Heart right ventricle (tissue), 16 donors: Measurements from ENCODE around the gene CMC2. TPM values are rescaled to one million over a fixed set of nuclear protein-coding genes. Genes with fewer than 3 reads are reported as not detected.

Experiments
- ATAC-seq, 8 donors: fragments of 200-7000 bp; cut with Tn5 transposase; one replicate each; pipeline ENCODE4 v1.9.1; 2020; ENCODE audit warnings: mild to moderate bottlenecking in 8 of 8, moderate library complexity in 8 of 8, moderate number of reproducible peaks in 1 of 8
- DNase-seq, 2 donors: peaks; one replicate each; pipeline ENCODE4 v3.0.0-alpha.2; 2020
- H3K27ac ChIP-seq, 10 donors: fragments of 200-600 bp; sonication (generic) in 2 of 10; one replicate each; pipeline versions ENCODE4 v1.5.0 to v1.8.0; 2020 to 2022; ENCODE audit warnings: mild to moderate bottlenecking in 3 of 10
- H3K27me3 ChIP-seq, 7 donors: fragments of 200-600 bp; one replicate each; pipeline ENCODE4 v1.8.0; 2021 to 2022; ENCODE audit warnings: mild to moderate bottlenecking in 2 of 7
- H3K36me3 ChIP-seq, 9 donors: fragments of 200-600 bp; sonication (generic) in 1 of 9; one replicate each; pipeline versions ENCODE4 v1.5.0 to v1.8.0; 2020 to 2022; ENCODE audit warnings: mild to moderate bottlenecking in 2 of 9
- H3K4me1 ChIP-seq, 9 donors: fragments of 200-600 bp; sonication (generic) in 1 of 9; one replicate each; pipeline versions ENCODE4 v1.5.0 to v1.8.0; 2020 to 2022; ENCODE audit warnings: mild to moderate bottlenecking in 4 of 9
- H3K4me3 ChIP-seq, 10 donors: fragments of 200-600 bp; sonication (generic) in 2 of 10; one replicate each; pipeline versions ENCODE4 v1.5.0 to v1.8.0; 2020 to 2022; ENCODE audit warnings: mild to moderate bottlenecking in 7 of 10, moderate library complexity in 2 of 10
- H3K9me3 ChIP-seq, 11 donors: fragments of 200-600 bp in 10 of 11; sonication (generic) in 2 of 11; one replicate each; pipeline versions ENCODE4 v1.5.0 to v1.8.0; 2013 to 2022; ENCODE audit warnings: mild to moderate bottlenecking in 2 of 11, control low read depth in 1 of 11, moderate library complexity in 1 of 11
- WGBS, 2 donors: extraction: QIAGEN DNeasy Blood & Tissue Kit; methylation state at CpG; one replicate each; pipeline ENCODE4 v1.1.7; 2013; ENCODE audit warnings: inconsistent platforms in 1 of 2; 5-methylcytosine and 5-hydroxymethylcytosine counted together
- intact Hi-C, 10 donors: fragments of 100-400 bp; cut with DNase I; formaldehyde crosslinking; loops; one replicate each; pipeline versions ENCODE4 v1.11.1 to v1.14.2; 2022
- long read RNA-seq, 3 donors: library from polyadenylated mRNA; unstranded; transcript quantifications; one replicate each; pipeline ENCODE4 v2.0.0, GENCODE V29; 2020 to 2021
- polyA plus RNA-seq, 2 donors: library from polyadenylated mRNA; stranded (reverse); fragments of 200-250 nt; gene quantifications; one replicate each; pipeline ENCODE4 v1.2.3, GENCODE V29; 2013
- total RNA-seq, 10 donors: library from RNA; stranded (reverse); fragmentation: NEBNext Ultra II Directional in 3 of 10; extraction: Animal tissue kit (Norgen Biotek cat#: 25700) in 3 of 10; gene quantifications; one replicate each; pipeline versions ENCODE4 v1.2.1 to v1.2.4, GENCODE V29; 2021 to 2023
- TF ChIP-seq, protein P1 (sequence below), 9 donors: fragments of 200-600 bp; sonication (generic) in 2 of 9; IDR thresholded peaks; one replicate each; pipeline versions ENCODE4 v1.5.0 to v1.8.0; 2021 to 2022; ENCODE audit warnings: antibody characterized with exemption in 9 of 9, mild to moderate bottlenecking in 5 of 9, moderate library complexity in 1 of 9
- donor health status: Arrhythmogenic right ventricular cardiomyopathy.
- donor health status: ischemic (EF 13 %, LVEDD 7.1; RV severe dilation, severe dysfunction).
- donor health status: healthy with polysubstance abuse.
- donor health status: DM: no; HTN: yes; CAD: no.
- donor health status: DM: no; HTN: no; CAD: no.
- donor health status: ischemic (EF 25% LVEDD 6.9; RV normal size, moderate dysfunction).
- donor health status: ischemic (EF 25% LVEDD 5.7; RV mildly dilated, moderate dysfunction).
- donor health status: healthy.
- donor health status: DM: yes; HTN: yes; CAD: no.
- donor health status: Ischemic cardiomyopathy.
- donor health status: ischemic (EF 35%, LVEDD 5.7; RV mildly dilated, moderate dysfunction).
- donor health status: nonischemic (EF 11% LVEDD 7.7; RV severe dilation, severe dysfunction).
- donor health status: DM: yes; HTN: yes; CAD: no.
- donor health status: PGD.
- donor health status: ischemic (EF 29% LVEDD 5.4; RV normal size, mild dysfunction).
- donor health status: nonischemic (EF 23%, LVEDD 6.1; RV moderate dilation, normal function).

Gene CMC2
- total RNA-seq = 100 to 1,000 TPM in 8 of 10 donors, 10 to 100 TPM in 2; 95.1 to 129 (median 121) TPM
- polyA plus RNA-seq = 100 to 1,000 TPM in 1 of 2 donors, 10 to 100 TPM in 1; 84.3 to 341 TPM
- long read RNA-seq, donor 1, full-length matches to known transcripts = 46 of 73 reads
- long read RNA-seq, donor 1, partial matches to known transcripts = 0 of 73 reads
- long read RNA-seq, donor 1, other reads (novel, unspliced or antisense) = 27 of 73 reads
- long read RNA-seq, donor 2, full-length matches to known transcripts = 68 of 108 reads
- long read RNA-seq, donor 2, partial matches to known transcripts = 0 of 108 reads
- long read RNA-seq, donor 2, other reads (novel, unspliced or antisense) = 40 of 108 reads
- long read RNA-seq, donor 3, full-length matches to known transcripts = 13 of 31 reads
- long read RNA-seq, donor 3, partial matches to known transcripts = 0 of 31 reads
- long read RNA-seq, donor 3, other reads (novel, unspliced or antisense) = 18 of 31 reads

DNA sequence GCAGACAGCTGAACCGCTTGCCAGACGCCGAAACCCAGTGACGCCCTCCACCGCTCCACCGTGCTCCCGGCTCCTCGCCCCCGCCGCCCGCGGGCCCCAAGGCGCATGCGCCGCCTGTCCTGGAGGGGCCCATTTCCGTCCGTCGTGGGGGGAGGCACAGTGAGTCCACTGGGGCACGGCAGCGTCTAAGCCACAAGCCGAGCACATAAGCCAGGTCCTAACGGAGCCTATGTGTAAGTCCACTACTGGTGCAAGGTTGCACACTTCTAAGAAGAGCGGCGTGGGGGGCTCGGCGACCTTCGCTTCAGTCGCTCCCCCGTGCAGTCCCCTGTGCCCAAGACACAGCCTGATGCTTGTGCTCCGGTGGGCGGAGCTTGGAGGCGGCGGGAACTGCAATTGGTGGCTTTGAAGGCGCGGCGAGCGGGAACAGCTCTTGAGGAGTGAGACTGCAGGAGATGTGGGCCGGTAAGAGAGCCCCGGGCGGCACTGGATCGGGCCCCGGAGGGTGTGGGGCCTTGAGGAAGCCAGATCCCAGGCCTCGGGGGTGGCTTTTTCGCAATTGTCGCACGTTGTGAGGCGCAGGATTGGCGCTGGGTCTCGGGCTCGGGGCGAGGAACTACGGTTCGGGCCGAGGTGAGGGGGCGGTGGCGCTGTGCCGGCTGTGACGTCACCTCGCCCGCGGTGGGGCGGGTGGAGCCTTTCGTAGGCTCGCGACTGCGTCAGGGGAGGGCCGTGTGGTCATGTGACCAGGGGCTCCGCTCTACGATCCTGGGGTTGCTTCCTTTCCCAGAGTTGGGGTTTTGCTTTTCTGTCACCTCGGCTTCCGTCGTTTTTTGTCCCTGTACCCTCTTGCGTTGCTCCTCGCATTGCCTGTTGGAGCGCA, at the start of gene CMC2, which contains the start of gene CENPN:
TSS of gene CMC2 (minus strand) at position 73 of the 883 bp plus-strand sequence. CDS start 9,491 bp downstream, outside the sequence.
TSS of gene CENPN (plus strand) at position 402 of the 883 bp plus-strand sequence. CDS start 4,726 bp downstream, outside the sequence.
- Histone ChIP-seq H3K9me3 (no peaks in the 10 kb centered on the region), H3K4me1 (peaks cover 4 to 45% (median 29%) of the 10 kb centered on the region in 9 donors), H3K4me3 (peak within 1 kb of the TSS; percentile 74 to 98 (median 84)), H3K27ac (peak within 1 kb of the TSS; percentile 93 to 100 (median 98)), H3K36me3 (peaks cover 0 to 11% (median 0%) of the 10 kb centered on the region in 9 donors), H3K27me3 (no peaks in the 10 kb centered on the region)
- TF ChIP-seq, protein P1, sequence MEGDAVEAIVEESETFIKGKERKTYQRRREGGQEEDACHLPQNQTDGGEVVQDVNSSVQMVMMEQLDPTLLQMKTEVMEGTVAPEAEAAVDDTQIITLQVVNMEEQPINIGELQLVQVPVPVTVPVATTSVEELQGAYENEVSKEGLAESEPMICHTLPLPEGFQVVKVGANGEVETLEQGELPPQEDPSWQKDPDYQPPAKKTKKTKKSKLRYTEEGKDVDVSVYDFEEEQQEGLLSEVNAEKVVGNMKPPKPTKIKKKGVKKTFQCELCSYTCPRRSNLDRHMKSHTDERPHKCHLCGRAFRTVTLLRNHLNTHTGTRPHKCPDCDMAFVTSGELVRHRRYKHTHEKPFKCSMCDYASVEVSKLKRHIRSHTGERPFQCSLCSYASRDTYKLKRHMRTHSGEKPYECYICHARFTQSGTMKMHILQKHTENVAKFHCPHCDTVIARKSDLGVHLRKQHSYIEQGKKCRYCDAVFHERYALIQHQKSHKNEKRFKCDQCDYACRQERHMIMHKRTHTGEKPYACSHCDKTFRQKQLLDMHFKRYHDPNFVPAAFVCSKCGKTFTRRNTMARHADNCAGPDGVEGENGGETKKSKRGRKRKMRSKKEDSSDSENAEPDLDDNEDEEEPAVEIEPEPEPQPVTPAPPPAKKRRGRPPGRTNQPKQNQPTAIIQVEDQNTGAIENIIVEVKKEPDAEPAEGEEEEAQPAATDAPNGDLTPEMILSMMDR (IDR thresholded peaks at IDR 0.05) = peak in 2 of 9 donors; percentile 9 to 10
- peak; percentile 98 to 99 for DNase-seq
- ATAC-seq = peak; percentile 94 to 98 (median 96)
- WGBS, 2 donors = 0 to 1% methylated on average over 74 to 75 of the region's 75 CpGs
- intact Hi-C loops = loop anchor here in 5 of 10 donors (1.0 to 10.0 kb wide), 6 partner anchors 28 to 728 kb away; partner anchors contain the start of genes C16orf46 (in 3 of the 5) and ATMIN (in 1 of the 5)

- DNase-seq (no peak), ATAC-seq (no peak)
- Histone ChIP-seq H3K27me3 (no peaks in the 10 kb centered on the region), H3K36me3 (no peaks in the 10 kb centered on the region), H3K27ac (no peak overlapping the region), H3K4me1 (no peaks in the 10 kb centered on the region), H3K9me3 (peaks cover 0 to 22% (median 7%) of the 10 kb centered on the region in 11 donors), H3K4me3 (no peak overlapping the region)
- TF ChIP-seq, protein P1 (IDR thresholded peaks at IDR 0.05) = no peak
- intact Hi-C loops = no loop called here
- WGBS, 2 donors = 85 to 86% methylated on average over 11 of the region's 11 CpGs
Observed at GRCh38 chr16:81053761-81054160, 47.1 kb upstream of the CMC2 start.

GRCh38 chr16:81042821-81043220, 36.1 kb upstream of the CMC2 start:
- Histone ChIP-seq H3K4me1 (peaks cover 0 to 24% (median 10%) of the 10 kb centered on the region in 9 donors), H3K4me3 (no peak overlapping the region), H3K27me3 (no peaks in the 10 kb centered on the region), H3K27ac (no peak overlapping the region), H3K36me3 (peaks cover 6 to 81% (median 35%) of the 10 kb centered on the region in 9 donors), H3K9me3 (peaks cover 0 to 1% (median 0%) of the 10 kb centered on the region in 11 donors)
- intact Hi-C loops = no loop called here
- WGBS, 2 donors = 97 to 99% methylated on average over 2 of the region's 2 CpGs
- no peak for DNase-seq
- TF ChIP-seq, protein P1 (IDR thresholded peaks at IDR 0.05) = no peak
- ATAC-seq = no peak

GRCh38 chr16:81041696-81042095, 35.0 kb upstream of the CMC2 start:
- H3K27ac ChIP-seq = no peak overlapping the region
- H3K27me3 ChIP-seq = no peaks in the 10 kb centered on the region
- intact Hi-C loops = no loop called here
- DNase-seq = no peak
- no peak overlapping the region for H3K4me3 ChIP-seq
- H3K36me3 ChIP-seq = peaks cover 6 to 83% (median 35%) of the 10 kb centered on the region in 9 donors
- peaks cover 0 to 35% (median 20%) of the 10 kb centered on the region in 9 donors for H3K4me1 ChIP-seq
- TF ChIP-seq, protein P1 (IDR thresholded peaks at IDR 0.05) = no peak
- WGBS, 2 donors = 82 to 87% methylated on average over 4 of the region's 4 CpGs
- H3K9me3 ChIP-seq = no peaks in the 10 kb centered on the region
- ATAC-seq = no peak
